ENCODE results near the gene GRK5. TPM values are rescaled to one million over a fixed set of nuclear protein-coding genes. Genes with fewer than 3 reads are reported as not detected.
"Not testable (repeated sequence)": the region's sequence is repeated elsewhere in the genome, so short reads cannot be mapped to it uniquely, and the experiment has no call there.

GRK5 gene
- total RNA-seq, 3 donors from 2014 or later (not counting 1 experiment from before 2014, with no cell fraction given) = 37.6 to 54.3 (median 47.9) TPM

GRCh38 chr10:119239630-119240029 lies 32.3 kb downstream of the GRK5 start:
- H3K27ac Mint-ChIP-seq; H3K9me3 Mint-ChIP-seq; ATAC-seq; H3K27ac ChIP-seq (ENCODE audit: low read length); H3K4me3 Mint-ChIP-seq; H3K27me3 Mint-ChIP-seq (ENCODE audit: low read depth in 2 of 2); H3K4me3 ChIP-seq (ENCODE audit: low read length); DNase-seq; H3K27me3 ChIP-seq (ENCODE audit: control insufficient read depth, insufficient read depth, low read length); H3K9me3 ChIP-seq (ENCODE audit: control insufficient read depth, insufficient read depth, low read length); H3K36me3 ChIP-seq (ENCODE audit: control insufficient read depth, insufficient read depth, low read length); intact Hi-C loops (cut with micrococcal nuclease); H3K36me3 Mint-ChIP-seq; H3K4me1 ChIP-seq (ENCODE audit: control insufficient read depth, insufficient read depth, low read length): not testable (repeated sequence)
- H3K4me1 Mint-ChIP-seq = peaks cover 59 to 60% of the 10 kb centered on the region in 2 donors
- WGBS (ENCODE audit: insufficient coverage) = 80% methylated on average over 1 of the region's 4 CpGs

- intact Hi-C loops (cut with micrococcal nuclease) = no loop called here
- TF ChIP-seq CTCF (IDR thresholded peaks at IDR 0.05) = no peak
- Histone ChIP-seq H3K36me3 (ENCODE audit: control insufficient read depth, insufficient read depth, low read length) (no peaks in the 10 kb centered on the region), H3K27ac (ENCODE audit: low read length) (no peak overlapping the region), H3K4me1 (ENCODE audit: control insufficient read depth, insufficient read depth, low read length) (peaks cover 9% of the 10 kb centered on the region), H3K27me3 (ENCODE audit: control insufficient read depth, insufficient read depth, low read length) (no peaks in the 10 kb centered on the region), H3K9me3 (ENCODE audit: control insufficient read depth, insufficient read depth, low read length) (no peaks in the 10 kb centered on the region), H3K4me3 (ENCODE audit: low read length) (no peak overlapping the region)
- peaks cover 53 to 54% of the 10 kb centered on the region in 2 donors for H3K4me1 Mint-ChIP-seq
- 96% methylated on average over 12 of the region's 12 CpGs for WGBS (ENCODE audit: insufficient coverage)
- no peaks in the 10 kb centered on the region for H3K27me3 Mint-ChIP-seq (ENCODE audit: low read depth in 2 of 2)
- no peak overlapping the region for H3K27ac Mint-ChIP-seq
- no peaks in the 10 kb centered on the region for H3K9me3 Mint-ChIP-seq
- H3K4me3 Mint-ChIP-seq = no peak overlapping the region
- ATAC-seq (no peak), DNase-seq (no peak)
- H3K36me3 Mint-ChIP-seq = no peaks in the 10 kb centered on the region
Measured at GRCh38 chr10:119241066-119241465, 33.7 kb downstream of the GRK5 start.

- intact Hi-C loops (cut with micrococcal nuclease) = no loop called here
- TF ChIP-seq CTCF (IDR thresholded peaks at IDR 0.05) = no peak
- no peak for DNase-seq
Measured at GRCh38 chr10:119242186-119242585, 34.8 kb downstream of the GRK5 start.

GRCh38 chr10:119243488-119243887 lies 36.1 kb downstream of the GRK5 start:
- Histone ChIP-seq H3K27ac (ENCODE audit: low read length) (no peak overlapping the region), H3K4me3 (ENCODE audit: low read length) (no peak overlapping the region), H3K36me3 (ENCODE audit: control insufficient read depth, insufficient read depth, low read length) (no peaks in the 10 kb centered on the region), H3K27me3 (ENCODE audit: control insufficient read depth, insufficient read depth, low read length) (no peaks in the 10 kb centered on the region), H3K9me3 (ENCODE audit: control insufficient read depth, insufficient read depth, low read length) (no peaks in the 10 kb centered on the region), H3K4me1 (ENCODE audit: control insufficient read depth, insufficient read depth, low read length) (no peaks in the 10 kb centered on the region)
- Mint-ChIP-seq H3K4me1 (peaks cover 40 to 41% of the 10 kb centered on the region in 2 donors), H3K4me3 (no peak overlapping the region), H3K36me3 (no peaks in the 10 kb centered on the region), H3K9me3 (no peaks in the 10 kb centered on the region), H3K27ac (peak overlapping the region; percentile 21 to 48), H3K27me3 (ENCODE audit: low read depth in 2 of 2) (no peaks in the 10 kb centered on the region)
- no peak for ATAC-seq
- TF ChIP-seq CTCF (IDR thresholded peaks at IDR 0.05) = no peak
- WGBS (ENCODE audit: insufficient coverage) = 83% methylated on average over 2 of the region's 2 CpGs
- intact Hi-C loops (cut with micrococcal nuclease) = no loop called here
- DNase-seq = no peak

More at GRCh38 chr10:119242186-119242585, 34.8 kb downstream of the GRK5 start:
- Histone ChIP-seq H3K9me3 (ENCODE audit: control insufficient read depth, insufficient read depth, low read length) (no peaks in the 10 kb centered on the region), H3K36me3 (ENCODE audit: control insufficient read depth, insufficient read depth, low read length) (no peaks in the 10 kb centered on the region), H3K27ac (ENCODE audit: low read length) (no peak overlapping the region), H3K4me1 (ENCODE audit: control insufficient read depth, insufficient read depth, low read length) (peaks cover 9% of the 10 kb centered on the region), H3K4me3 (ENCODE audit: low read length) (no peak overlapping the region), H3K27me3 (ENCODE audit: control insufficient read depth, insufficient read depth, low read length) (no peaks in the 10 kb centered on the region)
- Mint-ChIP-seq H3K27ac (peak overlapping the region in 1 of 2 donors; percentile 21), H3K4me1 (peaks cover 49 to 53% of the 10 kb centered on the region in 2 donors), H3K4me3 (no peak overlapping the region), H3K9me3 (no peaks in the 10 kb centered on the region), H3K36me3 (no peaks in the 10 kb centered on the region), H3K27me3 (ENCODE audit: low read depth in 2 of 2) (no peaks in the 10 kb centered on the region)
- WGBS (ENCODE audit: insufficient coverage) = 93% methylated on average over 7 of the region's 7 CpGs
- no peak for ATAC-seq

All from natural killer cell (primary cell).